Measurements from ENCODE around the gene ARHGDIB.

DNA sequence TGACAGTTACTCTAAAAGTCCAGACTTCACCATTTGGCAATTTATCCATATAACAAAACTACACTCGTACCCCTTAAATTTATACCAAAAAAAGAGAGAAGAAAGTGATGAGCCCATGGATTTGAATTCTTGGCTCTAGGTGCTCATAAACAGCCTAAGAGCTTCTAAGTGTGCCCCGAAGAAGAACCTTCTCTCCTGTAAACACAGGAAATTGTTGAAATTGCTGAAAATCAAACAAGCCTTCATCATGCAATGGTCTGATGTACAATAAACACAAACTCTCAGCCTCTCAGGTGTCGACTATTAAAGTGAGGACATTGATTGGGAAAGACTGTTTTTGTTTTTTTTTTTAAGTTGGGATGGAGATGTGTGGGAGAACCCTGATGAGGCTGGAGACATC lies 33.2 kb upstream of the ARHGDIB start:
- TF ChIP-seq, protein P1, sequence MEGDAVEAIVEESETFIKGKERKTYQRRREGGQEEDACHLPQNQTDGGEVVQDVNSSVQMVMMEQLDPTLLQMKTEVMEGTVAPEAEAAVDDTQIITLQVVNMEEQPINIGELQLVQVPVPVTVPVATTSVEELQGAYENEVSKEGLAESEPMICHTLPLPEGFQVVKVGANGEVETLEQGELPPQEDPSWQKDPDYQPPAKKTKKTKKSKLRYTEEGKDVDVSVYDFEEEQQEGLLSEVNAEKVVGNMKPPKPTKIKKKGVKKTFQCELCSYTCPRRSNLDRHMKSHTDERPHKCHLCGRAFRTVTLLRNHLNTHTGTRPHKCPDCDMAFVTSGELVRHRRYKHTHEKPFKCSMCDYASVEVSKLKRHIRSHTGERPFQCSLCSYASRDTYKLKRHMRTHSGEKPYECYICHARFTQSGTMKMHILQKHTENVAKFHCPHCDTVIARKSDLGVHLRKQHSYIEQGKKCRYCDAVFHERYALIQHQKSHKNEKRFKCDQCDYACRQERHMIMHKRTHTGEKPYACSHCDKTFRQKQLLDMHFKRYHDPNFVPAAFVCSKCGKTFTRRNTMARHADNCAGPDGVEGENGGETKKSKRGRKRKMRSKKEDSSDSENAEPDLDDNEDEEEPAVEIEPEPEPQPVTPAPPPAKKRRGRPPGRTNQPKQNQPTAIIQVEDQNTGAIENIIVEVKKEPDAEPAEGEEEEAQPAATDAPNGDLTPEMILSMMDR (conservative IDR thresholded peaks at IDR 0.05; ENCODE audit: low read depth, low read length): no peak
- TF ChIP-seq CEBPB (IDR thresholded peaks at IDR 0.05; ENCODE audit: low read depth, low read length): no peak
